Caco-2 (cell line): ENCODE measurements around the gene CASP9. TPM values are rescaled to one million over a fixed set of nuclear protein-coding genes. Genes with fewer than 3 reads are reported as not detected.

ENCODE experiments used
- BruUV-seq: library from RNA; stranded (reverse); fragments of 400-500 nt; replicated peaks from 2 replicates; lab custom pipeline; 2021; lab: Mats Ljungman, UMichigan
- CTCF ChIA-PET: fragments of 300-600 bp; sonication (Branson Sonifier 250); formaldehyde crosslinking; loops from one replicate; lab custom pipeline; 2022; ENCODE audit warnings: antibody characterized with exemption; lab: Charles Lee
- POLR2A ChIA-PET: fragments of 300-600 bp; sonication (Branson Sonifier 250); formaldehyde crosslinking; loops from one replicate; lab custom pipeline; 2022; ENCODE audit warnings: antibody characterized with exemption; lab: Charles Lee
- DNase-seq, 2 experiments: peaks; one replicate each; pipeline versions ENCODE4 v3.0.0 to v3.0.0-alpha.2; 2020 to 2022
- H3K27me3 ChIP-seq: replicated peaks from 2 replicates; pipeline ENCODE4 v1.6.0; 2011; ENCODE audit warnings: low read length; ENCODE audit not compliant: control insufficient read depth, insufficient read depth
- H3K36me3 ChIP-seq: 2 replicates; pipeline ENCODE4 v1.5.1; 2011; ENCODE audit warnings: low read length; ENCODE audit not compliant: control insufficient read depth, insufficient read depth
- H3K4me1 ChIP-seq: fragments of 250-450 bp; sonication (Bioruptor Pico); 2 replicates; pipeline ENCODE4 v1.5.1; 2020; ENCODE audit warnings: mild to moderate bottlenecking
- H3K4me3 ChIP-seq: 2 replicates; pipeline ENCODE4 v1.5.1; 2011; ENCODE audit warnings: low read depth, mild to moderate bottlenecking, control low read depth, low read length
- H3K9me3 ChIP-seq: fragments of 250-450 bp; sonication (Bioruptor Pico); 2 replicates; pipeline ENCODE4 v1.5.1; 2020; ENCODE audit warnings: mild to moderate bottlenecking, moderate library complexity
- H3K27ac Mint-ChIP-seq: one replicate; pipeline ENCODE4 v1.8.0; 2022; ENCODE audit warnings: mixed read lengths; ENCODE audit not compliant: unreplicated experiment
- H3K27me3 Mint-ChIP-seq: one replicate; pipeline ENCODE4 v1.8.0; 2022; ENCODE audit warnings: mixed read lengths; ENCODE audit not compliant: insufficient read depth, unreplicated experiment
- H3K36me3 Mint-ChIP-seq: one replicate; pipeline ENCODE4 v1.8.0; 2022; ENCODE audit warnings: mild to moderate bottlenecking, mixed read lengths; ENCODE audit not compliant: insufficient read depth, unreplicated experiment
- H3K4me1 Mint-ChIP-seq: one replicate; pipeline ENCODE4 v1.8.0; 2022; ENCODE audit warnings: low read depth, mixed read lengths; ENCODE audit not compliant: unreplicated experiment
- H3K4me3 Mint-ChIP-seq: one replicate; pipeline ENCODE4 v1.8.0; 2022; ENCODE audit warnings: mild to moderate bottlenecking, moderate library complexity, mixed read lengths; ENCODE audit not compliant: unreplicated experiment
- H3K9me3 Mint-ChIP-seq: one replicate; pipeline ENCODE4 v1.8.0; 2022; ENCODE audit warnings: mixed read lengths; ENCODE audit not compliant: unreplicated experiment
- intact Hi-C: fragments of 100-400 bp; cut with micrococcal nuclease; formaldehyde crosslinking; loops from one replicate; pipeline ENCODE4 v1.10.0; 2022; ENCODE audit not compliant: unreplicated experiment
- total RNA-seq: library from RNA; stranded (reverse); gene quantifications from 2 replicates; pipeline ENCODE4 v1.2.3, GENCODE V29; 2022
- TF ChIP-seq, protein P1 (sequence below), 2 experiments: fragments of 200-600 bp in 1 of 2; IDR thresholded peaks; 1 replicate in 1 of 2; 2 replicates in 1 of 2; pipeline versions ENCODE4 v1.5.1 to v1.8.0; 2011 to 2022; ENCODE audit warnings: antibody characterized with exemption in 1 of 2, control low read depth in 1 of 2, inconsistent platforms in 1 of 2, low read depth in 1 of 2, low read length in 1 of 2, mild to moderate bottlenecking in 1 of 2, moderate library complexity in 1 of 2; ENCODE audit not compliant: insufficient read depth in 1 of 2, severe bottlenecking in 1 of 2, unreplicated experiment in 1 of 2

The CASP9 gene
- total RNA-seq, 1 experiment from 2014 or later: 9.9 TPM

- H3K27ac Mint-ChIP-seq: no peak overlapping the region
- no peaks in the 10 kb centered on the region for H3K9me3 ChIP-seq
- BruUV-seq: no TSS peak
- intact Hi-C loops: no loop called here
- H3K4me3 Mint-ChIP-seq: no peak overlapping the region
- H3K27me3 Mint-ChIP-seq: no peaks in the 10 kb centered on the region
- H3K36me3 ChIP-seq: peaks cover 2% of the 10 kb centered on the region; the same call in 1 of the 2 replicates
- no peaks in the 10 kb centered on the region for H3K27me3 ChIP-seq
- peaks cover 62% of the 10 kb centered on the region for H3K36me3 Mint-ChIP-seq
- ChIA-PET CTCF (no interaction called here), POLR2A (no interaction called here)
- DNase-seq: no peak
- H3K4me1 Mint-ChIP-seq: no peaks in the 10 kb centered on the region
- no peaks in the 10 kb centered on the region for H3K4me1 ChIP-seq
- TF ChIP-seq, protein P1, sequence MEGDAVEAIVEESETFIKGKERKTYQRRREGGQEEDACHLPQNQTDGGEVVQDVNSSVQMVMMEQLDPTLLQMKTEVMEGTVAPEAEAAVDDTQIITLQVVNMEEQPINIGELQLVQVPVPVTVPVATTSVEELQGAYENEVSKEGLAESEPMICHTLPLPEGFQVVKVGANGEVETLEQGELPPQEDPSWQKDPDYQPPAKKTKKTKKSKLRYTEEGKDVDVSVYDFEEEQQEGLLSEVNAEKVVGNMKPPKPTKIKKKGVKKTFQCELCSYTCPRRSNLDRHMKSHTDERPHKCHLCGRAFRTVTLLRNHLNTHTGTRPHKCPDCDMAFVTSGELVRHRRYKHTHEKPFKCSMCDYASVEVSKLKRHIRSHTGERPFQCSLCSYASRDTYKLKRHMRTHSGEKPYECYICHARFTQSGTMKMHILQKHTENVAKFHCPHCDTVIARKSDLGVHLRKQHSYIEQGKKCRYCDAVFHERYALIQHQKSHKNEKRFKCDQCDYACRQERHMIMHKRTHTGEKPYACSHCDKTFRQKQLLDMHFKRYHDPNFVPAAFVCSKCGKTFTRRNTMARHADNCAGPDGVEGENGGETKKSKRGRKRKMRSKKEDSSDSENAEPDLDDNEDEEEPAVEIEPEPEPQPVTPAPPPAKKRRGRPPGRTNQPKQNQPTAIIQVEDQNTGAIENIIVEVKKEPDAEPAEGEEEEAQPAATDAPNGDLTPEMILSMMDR (IDR thresholded peaks at IDR 0.05; ENCODE audit: insufficient read depth in 1 of 2, low read depth in 1 of 2, low read length in 1 of 2, severe bottlenecking in 1 of 2, unreplicated experiment in 1 of 2): no peak
- H3K9me3 Mint-ChIP-seq: no peaks in the 10 kb centered on the region
- no peak overlapping the region for H3K4me3 ChIP-seq
These were observed 46.8 kb upstream of the CASP9 start for GRCh38 chr1:15570861-15571260.

- CTCF ChIA-PET: no interaction called here
- H3K4me3 ChIP-seq: no peak overlapping the region
- no peaks in the 10 kb centered on the region for H3K9me3 ChIP-seq
- H3K27me3 ChIP-seq: no peaks in the 10 kb centered on the region
- DNase-seq: no peak
- POLR2A ChIA-PET: no interaction called here
- no peaks in the 10 kb centered on the region; the same call in 1 of the 2 replicates for H3K36me3 ChIP-seq
- TF ChIP-seq, protein P1 (IDR thresholded peaks at IDR 0.05; ENCODE audit: insufficient read depth in 1 of 2, low read depth in 1 of 2, low read length in 1 of 2, severe bottlenecking in 1 of 2, unreplicated experiment in 1 of 2): no peak
- no peaks in the 10 kb centered on the region for H3K9me3 Mint-ChIP-seq
- TSS peak; percentile 8 for BruUV-seq
- no peak overlapping the region for H3K27ac Mint-ChIP-seq
- H3K4me1 Mint-ChIP-seq: no peaks in the 10 kb centered on the region
- no peaks in the 10 kb centered on the region for H3K27me3 Mint-ChIP-seq
- H3K4me1 ChIP-seq: no peaks in the 10 kb centered on the region
- peaks cover 63% of the 10 kb centered on the region for H3K36me3 Mint-ChIP-seq
- no peak overlapping the region for H3K4me3 Mint-ChIP-seq
- intact Hi-C loops: no loop called here
These were observed 44.5 kb upstream of the CASP9 start for GRCh38 chr1:15568387-15569073.

GRCh38 chr1:15559189-15559810 lies 35.3 kb upstream of the CASP9 start:
- POLR2A ChIA-PET: no interaction called here
- Mint-ChIP-seq H3K36me3 (peaks cover 34% of the 10 kb centered on the region), H3K4me3 (no peak overlapping the region), H3K4me1 (no peaks in the 10 kb centered on the region), H3K27me3 (no peaks in the 10 kb centered on the region), H3K9me3 (no peaks in the 10 kb centered on the region), H3K27ac (no peak overlapping the region)
- Histone ChIP-seq H3K4me1 (peaks cover 7% of the 10 kb centered on the region; the same call in 1 of the 2 replicates), H3K27me3 (no peaks in the 10 kb centered on the region), H3K9me3 (no peaks in the 10 kb centered on the region), H3K36me3 (no peaks in the 10 kb centered on the region), H3K4me3 (no peak overlapping the region)
- intact Hi-C loops: no loop called here
- TF ChIP-seq, protein P1 (IDR thresholded peaks at IDR 0.05; ENCODE audit: insufficient read depth in 1 of 2, low read depth in 1 of 2, low read length in 1 of 2, severe bottlenecking in 1 of 2, unreplicated experiment in 1 of 2): no peak
- BruUV-seq: no TSS peak
- DNase-seq: no peak
- CTCF ChIA-PET: no interaction called here
